Stimulated activated CD4-positive, alpha-beta T cell treated with anti-CD3 and anti-CD28 coated beads, Interleukin-12 subunit alpha, Interleukin-12 subunit beta, amount 100 ng/mL, for 24 hours (primary cell): ENCODE data around the gene TMPRSS6.

Experiments
- DNase-seq, 2 experiments: peaks; one replicate each; pipeline ENCODE4 v3.0.0-alpha.2; 2020; ENCODE audit warnings: low read depth in 2 of 2

The TMPRSS6 gene

GRCh38 chr22:37109242-37109917, at the start of gene TMPRSS6:
Gene TMPRSS6, minus strand, starts transcription at chr22:37109713. Its CDS starts 6,296 bp downstream, at chr22:37103417.
- DNase-seq: no peak

GRCh38 chr22:37158963-37159290, 49.4 kb upstream of the TMPRSS6 start:
- no peak for DNase-seq

- DNase-seq: no peak
These were observed 48.2 kb upstream of the TMPRSS6 start for GRCh38 chr22:37157516-37158285.

GRCh38 chr22:37156686-37157435, 47.3 kb upstream of the TMPRSS6 start:
- no peak for DNase-seq

- DNase-seq: no peak
These were observed 46.5 kb upstream of the TMPRSS6 start for GRCh38 chr22:37155971-37156370.

- no peak for DNase-seq
These were observed 45.6 kb upstream of the TMPRSS6 start for GRCh38 chr22:37154925-37155712.

GRCh38 chr22:37153901-37154300, 44.4 kb upstream of the TMPRSS6 start:
- no peak for DNase-seq

- DNase-seq: no peak
These were observed 41.9 kb upstream of the TMPRSS6 start for GRCh38 chr22:37151401-37151800.

- no peak for DNase-seq
These were observed 41.2 kb upstream of the TMPRSS6 start for GRCh38 chr22:37150701-37151100.

GRCh38 chr22:37148742-37149665, 39.5 kb upstream of the TMPRSS6 start:
- DNase-seq: no peak

GRCh38 chr22:37148031-37148651, 38.6 kb upstream of the TMPRSS6 start:
- no peak for DNase-seq

GRCh38 chr22:37147186-37147990, 37.9 kb upstream of the TMPRSS6 start:
- DNase-seq: no peak

- DNase-seq: no peak
These were observed 37.1 kb upstream of the TMPRSS6 start for GRCh38 chr22:37146507-37147180.

- DNase-seq: no peak
These were observed 36.5 kb upstream of the TMPRSS6 start for GRCh38 chr22:37146051-37146385.

GRCh38 chr22:37145180-37146050, 35.9 kb upstream of the TMPRSS6 start:
- DNase-seq: no peak

- DNase-seq: no peak
These were observed 34.7 kb upstream of the TMPRSS6 start for GRCh38 chr22:37144180-37144554.

- no peak for DNase-seq
These were observed 32.5 kb upstream of the TMPRSS6 start for GRCh38 chr22:37141971-37142370.

- DNase-seq: no peak
These were observed 32.0 kb upstream of the TMPRSS6 start for GRCh38 chr22:37141476-37141875.
